Dendritic cell treated with granulocyte-macrophage colony-stimulating factor and Interleukin-4, amounts not matched to agents 40 ng/mL and 50 ng/mL, for 4 days (primary cell): ENCODE data around the gene TMEM198.

ENCODE experiments used
- H3K27ac Mint-ChIP-seq: one replicate; pipeline ENCODE4 v1.8.0; 2022; ENCODE audit warnings: mild to moderate bottlenecking, mixed read lengths
- H3K27me3 Mint-ChIP-seq: one replicate; pipeline ENCODE4 v1.8.0; 2022; ENCODE audit warnings: mild to moderate bottlenecking, mixed read lengths
- H3K36me3 Mint-ChIP-seq: one replicate; pipeline ENCODE4 v1.8.0; 2022; ENCODE audit warnings: low read depth, mixed read lengths
- H3K4me1 Mint-ChIP-seq: one replicate; pipeline ENCODE4 v1.8.0; 2022; ENCODE audit warnings: low read depth, mixed read lengths
- H3K4me3 Mint-ChIP-seq: one replicate; pipeline ENCODE4 v1.8.0; 2022; ENCODE audit warnings: mild to moderate bottlenecking, moderate library complexity, mixed read lengths
- H3K9me3 Mint-ChIP-seq: one replicate; pipeline ENCODE4 v1.8.0; 2022; ENCODE audit warnings: mixed read lengths
- intact Hi-C: fragments of 100-400 bp; cut with micrococcal nuclease; formaldehyde crosslinking; loops from one replicate; pipeline ENCODE4 v1.15.0; 2022

TMEM198 gene

DNA sequence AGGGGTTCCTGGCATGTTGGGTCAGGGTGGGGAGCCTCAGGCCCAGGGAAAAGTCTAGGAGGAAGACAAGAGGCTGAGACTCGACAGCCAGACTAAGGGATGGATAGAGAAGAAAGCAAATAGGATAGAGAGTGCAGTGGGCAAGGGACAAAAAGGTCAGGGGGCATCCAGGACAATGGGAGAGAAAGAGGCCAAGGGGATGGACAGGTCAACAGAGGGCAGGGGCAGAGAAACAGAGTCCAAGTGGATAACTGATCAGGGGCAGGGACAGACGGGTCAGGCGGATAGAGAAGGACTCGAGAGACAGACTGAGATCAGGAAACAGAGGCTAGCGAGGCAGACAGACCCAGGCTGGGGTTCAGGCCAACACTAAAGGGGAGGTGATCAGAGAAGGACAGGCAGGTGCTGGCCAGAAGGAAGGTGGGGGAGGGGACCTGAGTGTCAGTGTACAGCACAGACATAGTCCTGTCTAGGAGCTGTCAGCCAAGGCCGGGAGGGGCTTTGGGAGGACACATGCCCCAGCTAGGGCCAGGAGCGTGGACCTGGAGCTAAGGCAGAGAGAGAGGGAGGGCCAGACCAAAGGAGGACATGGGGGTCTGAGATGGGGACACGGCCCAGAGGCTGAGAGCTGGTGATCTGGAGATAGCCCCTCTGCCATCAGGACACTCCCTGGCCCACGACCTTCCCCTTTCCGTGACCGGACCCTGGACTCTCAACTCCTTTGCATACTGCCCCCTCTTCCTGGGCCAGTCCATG lies 17.3 kb upstream of the TMEM198 start:
- Mint-ChIP-seq H3K9me3 (no peaks in the 10 kb centered on the region), H3K27ac (no peak overlapping the region), H3K36me3 (no peaks in the 10 kb centered on the region), H3K4me3 (no peak overlapping the region), H3K4me1 (peaks cover 14% of the 10 kb centered on the region), H3K27me3 (peaks cover 93% of the 10 kb centered on the region)
- intact Hi-C loops: no loop called here

DNA sequence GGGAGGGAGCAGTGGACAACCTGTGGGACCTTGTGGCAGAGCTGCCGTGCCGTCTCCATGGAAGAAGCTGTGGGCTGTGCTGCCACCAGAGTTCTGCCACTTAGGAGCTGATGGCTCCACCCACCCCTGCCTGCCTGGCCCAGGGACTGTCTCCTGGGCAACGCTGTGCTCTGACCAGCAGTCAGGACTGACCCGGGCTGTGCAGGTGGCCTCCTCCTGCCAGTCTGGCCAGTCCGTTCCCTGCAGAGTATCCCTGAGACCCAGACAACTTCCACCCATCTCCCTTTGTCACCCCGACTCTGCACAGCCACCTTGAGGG lies 16.8 kb upstream of the TMEM198 start:
- Mint-ChIP-seq H3K4me3 (no peak overlapping the region), H3K27ac (no peak overlapping the region)

DNA sequence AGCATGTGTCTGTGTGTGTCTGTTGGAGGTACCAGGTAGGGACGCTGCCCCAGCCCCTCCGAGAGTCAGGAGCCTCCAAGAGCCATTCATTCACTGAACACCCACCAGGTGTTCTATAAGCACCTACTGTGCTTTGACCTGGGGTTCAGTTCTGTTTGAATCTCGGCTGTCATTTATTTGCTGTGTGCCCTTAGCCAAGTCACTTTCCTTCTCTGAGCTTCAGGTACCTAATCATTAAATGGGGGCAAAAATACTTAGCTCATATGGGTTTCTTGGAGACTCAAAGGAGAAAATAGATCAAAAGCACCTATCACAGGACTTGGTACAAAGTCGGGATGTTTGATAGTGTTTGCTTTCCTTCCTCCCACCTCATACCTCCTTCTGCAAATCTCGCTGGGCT lies 16.4 kb upstream of the TMEM198 start:
- Mint-ChIP-seq H3K9me3 (no peaks in the 10 kb centered on the region), H3K4me3 (no peak overlapping the region), H3K27ac (no peak overlapping the region), H3K4me1 (peaks cover 6% of the 10 kb centered on the region), H3K36me3 (no peaks in the 10 kb centered on the region), H3K27me3 (peaks cover 90% of the 10 kb centered on the region)
- intact Hi-C loops: no loop called here

More for the DNA sequence above, 16.8 kb upstream of the TMEM198 start:
- H3K9me3 Mint-ChIP-seq: no peaks in the 10 kb centered on the region
- intact Hi-C loops: no loop called here
- H3K4me1 Mint-ChIP-seq: peaks cover 8% of the 10 kb centered on the region
- H3K36me3 Mint-ChIP-seq: no peaks in the 10 kb centered on the region
- peaks cover 91% of the 10 kb centered on the region for H3K27me3 Mint-ChIP-seq

DNA sequence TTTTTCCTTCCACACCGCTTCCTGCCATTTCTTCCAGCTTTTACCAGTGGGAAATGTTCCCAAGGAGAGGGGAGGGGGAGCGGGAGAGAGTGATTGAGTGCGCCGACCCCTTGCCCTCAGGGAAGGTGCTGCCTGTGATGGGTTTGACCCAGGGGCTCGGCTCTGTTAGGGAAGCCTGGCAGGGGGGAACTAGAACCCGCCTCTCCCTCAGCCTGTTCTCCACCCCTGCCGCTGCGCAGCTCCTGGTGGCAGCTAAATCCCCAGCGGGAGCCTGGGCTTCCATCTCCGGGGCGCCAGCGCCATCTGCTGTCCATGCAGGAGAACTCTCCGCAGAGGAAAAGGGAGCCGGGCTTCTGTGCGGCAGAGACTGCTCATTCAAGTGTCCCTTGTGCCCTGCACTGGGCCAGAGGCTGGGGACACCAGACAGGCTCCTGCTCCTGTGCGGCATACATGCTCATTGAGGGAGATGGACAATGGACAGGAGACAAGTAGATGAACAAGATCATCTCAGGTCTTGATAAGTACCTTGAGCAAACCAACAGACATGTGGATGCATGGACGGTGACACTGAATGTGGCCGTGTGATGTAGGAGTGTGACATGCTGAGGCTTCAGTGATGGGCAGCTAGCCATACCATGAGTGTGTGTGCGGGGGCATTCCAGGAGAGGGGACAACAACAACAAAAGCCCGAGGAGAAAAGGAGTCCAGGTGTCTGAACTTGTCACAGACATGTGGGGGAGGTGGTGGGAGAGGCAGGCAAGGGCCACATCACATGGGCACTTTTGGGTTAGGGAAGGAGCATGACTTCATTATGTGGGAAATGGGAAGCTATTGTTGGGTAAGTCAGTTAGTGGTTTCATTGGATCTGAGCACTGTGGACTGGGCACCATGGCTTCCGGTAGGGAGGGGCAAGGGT lies 13.5 kb upstream of the TMEM198 start:
- intact Hi-C loops: loop anchor here (1.0 to 2.0 kb wide), 4 partner anchors 35 to 128 kb away; no protein-coding TSS in a partner anchor
- no peak overlapping the region for H3K27ac Mint-ChIP-seq

DNA sequence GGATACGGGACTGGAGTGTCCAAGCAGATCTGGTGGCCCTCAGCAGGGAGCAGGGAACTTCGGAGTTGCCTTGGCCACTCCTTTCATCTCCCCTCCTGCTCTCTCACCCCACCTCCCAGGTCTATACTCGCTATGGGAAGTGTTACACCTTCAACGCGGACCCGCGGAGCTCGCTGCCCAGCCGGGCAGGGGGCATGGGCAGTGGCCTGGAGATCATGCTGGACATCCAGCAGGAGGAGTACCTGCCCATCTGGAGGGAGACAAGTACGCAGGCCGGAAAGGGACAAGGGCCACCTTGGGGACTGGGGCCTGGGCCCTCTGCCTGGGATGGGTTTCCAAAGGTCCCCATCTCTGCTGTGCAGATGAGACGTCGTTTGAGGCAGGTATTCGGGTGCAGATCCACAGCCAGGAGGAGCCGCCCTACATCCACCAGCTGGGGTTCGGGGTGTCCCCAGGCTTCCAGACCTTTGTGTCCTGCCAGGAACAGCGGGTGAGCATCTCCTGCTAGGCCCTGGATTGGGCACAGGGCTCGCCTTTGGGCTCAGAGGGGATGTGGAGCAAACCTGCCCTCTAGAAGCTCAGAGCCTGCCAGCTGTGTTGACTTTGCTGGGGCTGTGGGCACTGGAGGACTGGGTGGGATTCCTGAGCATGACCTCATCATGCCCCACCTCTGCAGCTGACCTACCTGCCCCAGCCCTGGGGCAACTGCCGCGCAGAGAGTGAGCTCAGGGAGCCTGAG lies 12.0 kb upstream of the TMEM198 start:
- intact Hi-C loops: loop anchor here (2.0 kb wide), 1 partner anchor 129 kb away; no protein-coding TSS in a partner anchor
- Mint-ChIP-seq H3K27me3 (peaks cover 69% of the 10 kb centered on the region), H3K36me3 (no peaks in the 10 kb centered on the region), H3K9me3 (no peaks in the 10 kb centered on the region), H3K4me1 (peaks cover 6% of the 10 kb centered on the region), H3K4me3 (no peak overlapping the region), H3K27ac (no peak overlapping the region)

More for the DNA sequence above, 13.5 kb upstream of the TMEM198 start:
- Mint-ChIP-seq H3K36me3 (no peaks in the 10 kb centered on the region), H3K9me3 (no peaks in the 10 kb centered on the region), H3K27me3 (peaks cover 77% of the 10 kb centered on the region), H3K4me1 (peaks cover 6% of the 10 kb centered on the region), H3K4me3 (no peak overlapping the region)

DNA sequence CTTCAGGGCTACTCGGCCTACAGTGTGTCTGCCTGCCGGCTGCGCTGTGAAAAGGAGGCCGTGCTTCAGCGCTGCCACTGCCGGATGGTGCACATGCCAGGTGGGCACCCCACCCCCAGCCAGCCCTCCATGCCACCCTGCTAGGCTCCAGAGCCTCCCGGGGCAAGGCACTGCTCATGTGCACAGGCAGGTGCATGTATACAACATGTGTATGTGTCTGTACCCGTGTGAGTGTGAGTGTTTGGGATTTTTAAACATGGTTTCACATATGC lies 11.5 kb upstream of the TMEM198 start:
- intact Hi-C loops: no loop called here
- Mint-ChIP-seq H3K4me3 (no peak overlapping the region), H3K36me3 (no peaks in the 10 kb centered on the region), H3K27ac (no peak overlapping the region), H3K9me3 (no peaks in the 10 kb centered on the region), H3K27me3 (peaks cover 69% of the 10 kb centered on the region), H3K4me1 (peaks cover 6% of the 10 kb centered on the region)

DNA sequence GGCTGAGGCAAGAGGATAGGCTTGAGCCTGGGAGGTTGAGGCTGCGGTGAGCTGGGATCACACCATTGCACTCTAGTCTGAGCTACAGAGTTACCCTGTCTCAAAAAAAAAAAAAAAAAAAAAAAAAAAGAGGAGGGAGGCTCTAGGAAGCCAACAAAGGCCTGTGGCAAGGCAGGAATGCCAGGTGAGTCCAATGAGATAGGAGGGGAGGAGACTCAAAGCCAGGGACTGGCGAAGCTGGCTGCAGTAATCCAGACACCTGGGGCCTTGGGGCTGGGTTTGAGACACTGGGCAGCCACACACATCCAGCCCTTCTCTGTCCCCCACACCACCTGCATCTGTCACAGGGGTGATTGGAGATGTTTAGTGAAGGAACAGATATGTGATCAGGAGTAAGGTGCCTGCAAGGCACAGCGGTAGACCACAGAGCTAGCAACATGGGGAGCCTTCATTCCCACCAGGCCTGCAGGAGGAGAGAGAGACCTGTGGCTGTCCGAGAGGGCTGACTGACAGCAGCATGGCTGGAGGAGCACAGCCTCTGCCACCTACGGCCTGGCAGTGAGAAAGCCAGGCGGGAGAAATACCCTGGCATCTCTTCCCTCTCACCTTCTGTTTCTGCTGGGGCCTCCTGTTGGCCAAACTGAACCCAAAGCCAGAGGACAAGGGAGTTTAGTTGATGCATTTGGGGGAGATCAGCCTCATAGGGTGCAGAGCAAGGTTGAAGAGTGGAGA lies 9.7 kb upstream of the TMEM198 start:
- intact Hi-C loops: no loop called here
- peaks cover 59% of the 10 kb centered on the region for H3K27me3 Mint-ChIP-seq
- no peaks in the 10 kb centered on the region for H3K9me3 Mint-ChIP-seq
- H3K36me3 Mint-ChIP-seq: no peaks in the 10 kb centered on the region
- no peak overlapping the region for H3K27ac Mint-ChIP-seq
- H3K4me3 Mint-ChIP-seq: no peak overlapping the region
- H3K4me1 Mint-ChIP-seq: peaks cover 6% of the 10 kb centered on the region

DNA sequence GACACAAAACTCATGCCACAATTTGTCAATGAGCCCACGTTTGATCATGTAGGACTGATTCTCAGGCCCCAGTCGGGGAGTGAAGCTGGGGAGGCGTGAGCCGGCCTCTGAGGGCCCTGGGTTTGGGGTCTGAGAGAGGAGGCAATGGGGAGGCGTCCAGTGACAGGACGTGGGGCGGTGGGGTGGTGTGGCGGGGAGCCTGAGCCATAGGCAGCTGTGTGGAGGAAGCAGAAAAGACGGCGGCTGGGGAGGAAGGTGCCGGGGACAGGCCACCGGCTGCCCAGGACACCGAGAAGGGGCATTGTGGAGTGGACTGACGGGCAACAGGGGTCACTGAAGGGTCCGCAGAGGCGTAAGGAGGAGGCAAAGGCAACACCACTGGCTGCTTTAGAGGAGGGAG lies 7.4 kb upstream of the TMEM198 start:
- Mint-ChIP-seq H3K36me3 (no peaks in the 10 kb centered on the region), H3K27ac (no peak overlapping the region), H3K4me1 (no peaks in the 10 kb centered on the region), H3K4me3 (no peak overlapping the region), H3K9me3 (no peaks in the 10 kb centered on the region), H3K27me3 (peaks cover 51% of the 10 kb centered on the region)
- intact Hi-C loops: no loop called here

DNA sequence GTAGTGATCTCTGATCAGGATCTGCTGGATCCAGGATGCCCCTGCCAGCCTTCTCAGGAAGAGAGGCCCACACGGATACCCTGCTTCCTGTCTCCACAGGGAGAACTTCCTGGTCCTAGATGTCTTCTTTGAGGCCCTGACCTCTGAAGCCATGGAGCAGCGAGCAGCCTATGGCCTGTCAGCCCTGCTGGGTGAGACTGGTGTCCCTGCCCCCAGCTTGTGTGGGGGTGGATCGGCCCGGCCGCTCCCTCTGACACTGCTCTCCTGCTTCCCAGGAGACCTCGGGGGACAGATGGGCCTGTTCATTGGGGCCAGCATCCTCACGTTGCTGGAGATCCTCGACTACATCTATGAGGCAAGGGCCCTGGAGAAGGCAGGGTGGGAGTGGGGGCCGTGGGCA lies 6.9 kb upstream of the TMEM198 start:
- no peak overlapping the region for H3K27ac Mint-ChIP-seq
- H3K4me1 Mint-ChIP-seq: no peaks in the 10 kb centered on the region
- no peaks in the 10 kb centered on the region for H3K36me3 Mint-ChIP-seq
- H3K27me3 Mint-ChIP-seq: peaks cover 52% of the 10 kb centered on the region
- no peak overlapping the region for H3K4me3 Mint-ChIP-seq
- no peaks in the 10 kb centered on the region for H3K9me3 Mint-ChIP-seq
- intact Hi-C loops: no loop called here

DNA sequence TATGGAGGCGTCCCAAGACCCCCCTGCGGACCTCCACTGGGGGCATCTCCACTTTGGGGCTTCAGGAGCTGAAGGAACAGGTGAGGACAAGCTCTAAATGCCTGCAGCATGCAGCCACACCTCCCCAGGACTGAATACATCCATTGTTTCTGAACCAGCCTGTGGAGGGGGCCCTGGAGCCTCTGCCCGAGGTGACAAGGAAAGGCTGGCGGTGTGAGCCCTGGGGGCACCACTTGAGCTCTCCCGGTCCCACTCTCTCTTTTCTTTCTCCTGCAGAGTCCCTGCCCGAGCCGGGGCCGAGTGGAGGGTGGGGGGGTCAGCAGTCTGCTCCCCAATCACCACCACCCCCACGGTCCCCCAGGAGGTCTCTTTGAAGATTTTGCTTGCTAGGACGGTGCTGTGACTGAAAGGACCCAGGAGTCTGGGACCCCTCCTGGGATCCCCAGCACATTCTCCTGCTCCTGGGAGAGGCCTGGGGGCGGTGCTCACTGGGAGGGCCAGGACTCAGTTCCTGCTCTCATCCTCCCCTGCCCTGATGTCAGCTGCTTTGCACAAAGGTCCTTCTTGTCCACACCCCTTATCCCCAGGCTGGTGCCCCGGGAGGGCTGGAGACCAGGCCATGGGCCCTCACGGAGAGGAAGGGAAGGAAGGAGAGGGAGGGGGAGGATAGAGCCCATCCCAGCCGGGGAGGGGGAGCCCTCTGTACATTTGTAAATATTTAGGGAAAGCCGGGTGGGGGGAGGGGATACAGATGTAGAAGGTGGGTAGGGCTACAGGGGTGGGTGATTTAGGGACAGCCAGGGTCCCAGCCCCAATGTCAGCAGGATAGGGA lies 6.0 kb upstream of the TMEM198 start:
- H3K27ac Mint-ChIP-seq: no peak overlapping the region
- peaks cover 56% of the 10 kb centered on the region for H3K27me3 Mint-ChIP-seq
- no peak overlapping the region for H3K4me3 Mint-ChIP-seq
- no peaks in the 10 kb centered on the region for H3K36me3 Mint-ChIP-seq
- H3K4me1 Mint-ChIP-seq: no peaks in the 10 kb centered on the region
- H3K9me3 Mint-ChIP-seq: no peaks in the 10 kb centered on the region
- intact Hi-C loops: no loop called here

DNA sequence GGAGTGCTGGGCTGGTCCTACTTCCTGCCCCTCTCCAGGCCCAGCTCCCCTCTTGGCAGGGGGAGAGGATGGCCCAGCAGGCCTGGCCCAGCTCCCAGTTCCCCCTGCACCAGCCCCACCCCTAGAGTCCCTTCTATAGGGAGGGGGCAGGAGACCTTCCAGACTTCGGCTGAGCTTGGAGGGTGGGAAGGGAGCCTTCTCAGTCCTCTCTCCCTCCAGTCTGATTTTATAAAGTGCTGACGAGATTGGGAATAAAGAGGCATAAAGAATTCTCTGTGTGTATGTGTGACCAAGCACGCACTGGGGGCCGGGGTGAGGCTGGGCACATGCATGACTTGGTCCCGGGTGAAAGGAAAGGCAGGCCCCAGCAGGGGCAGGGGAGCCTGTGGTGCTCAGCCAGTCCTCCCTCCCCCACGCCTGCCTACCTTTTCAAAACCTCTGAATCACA lies 5.3 kb upstream of the TMEM198 start:
- Mint-ChIP-seq H3K27ac (no peak overlapping the region), H3K27me3 (peaks cover 54% of the 10 kb centered on the region), H3K4me1 (no peaks in the 10 kb centered on the region), H3K36me3 (no peaks in the 10 kb centered on the region), H3K9me3 (no peaks in the 10 kb centered on the region), H3K4me3 (no peak overlapping the region)
- intact Hi-C loops: no loop called here

DNA sequence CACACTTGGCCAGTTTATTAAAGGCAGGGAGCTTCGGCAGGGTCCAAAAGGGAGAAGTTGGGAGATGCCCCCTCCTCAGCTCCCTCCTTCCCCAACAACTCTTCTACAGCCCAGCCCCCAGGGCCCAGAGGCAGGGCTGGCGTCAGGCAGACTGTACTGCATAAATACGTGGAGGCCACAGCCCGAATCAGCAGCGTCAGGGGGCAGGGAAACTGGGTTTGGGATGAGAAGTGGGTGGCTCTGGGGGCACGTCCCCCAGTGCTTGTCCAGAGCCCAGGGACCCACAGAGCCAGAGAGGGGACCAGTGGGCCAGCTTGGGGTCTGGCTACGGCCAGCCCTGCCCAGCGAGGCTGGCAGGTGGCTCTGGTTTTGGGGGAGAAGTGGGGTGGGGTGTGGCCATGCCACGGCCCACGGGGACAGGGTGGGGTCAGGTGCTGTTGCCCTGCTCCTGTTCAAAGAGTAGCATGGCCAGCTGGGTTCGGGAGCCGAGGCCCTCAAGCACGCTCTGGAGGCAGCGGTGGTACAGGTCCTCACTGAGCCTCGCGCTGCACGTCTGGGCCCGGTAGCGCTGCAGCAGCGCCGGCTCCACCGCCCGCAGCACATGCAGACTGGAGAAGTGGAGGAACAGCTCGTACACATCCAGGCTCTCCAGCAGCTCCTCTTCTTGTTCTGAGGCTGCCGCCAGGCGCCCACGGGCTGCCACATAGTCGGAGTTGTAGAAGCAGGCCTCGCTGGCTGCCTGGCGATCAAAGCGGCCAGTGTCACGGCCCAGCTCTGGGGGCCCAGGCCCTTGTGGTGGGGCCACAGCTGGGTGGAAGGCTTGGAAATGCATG lies 4.7 kb upstream of the TMEM198 start:
- no peaks in the 10 kb centered on the region for H3K9me3 Mint-ChIP-seq
- no peaks in the 10 kb centered on the region for H3K36me3 Mint-ChIP-seq
- H3K4me3 Mint-ChIP-seq: no peak overlapping the region
- no peak overlapping the region for H3K27ac Mint-ChIP-seq
- H3K4me1 Mint-ChIP-seq: peaks cover 1% of the 10 kb centered on the region
- intact Hi-C loops: no loop called here
- H3K27me3 Mint-ChIP-seq: peaks cover 57% of the 10 kb centered on the region
